Choroid plexus epithelial cell (primary cell): ENCODE results near the gene MTFP1.

Experiments
- DNase-seq: peaks from one replicate; pipeline ENCODE4 v3.0.0-alpha.2; 2010; ENCODE audit warnings: low read depth
- H3K4me3 ChIP-seq: 2 replicates; pipeline ENCODE4 v1.5.1; 2011; ENCODE audit warnings: low read depth, mild to moderate bottlenecking, control low read depth, low read length, moderate library complexity
- TF ChIP-seq, protein P1 (sequence below): conservative IDR thresholded peaks from 2 replicates; pipeline ENCODE4 v1.5.1; 2011; ENCODE audit warnings: low read depth, mild to moderate bottlenecking, control low read depth, inconsistent platforms, low read length, moderate library complexity

The MTFP1 gene

DNA sequence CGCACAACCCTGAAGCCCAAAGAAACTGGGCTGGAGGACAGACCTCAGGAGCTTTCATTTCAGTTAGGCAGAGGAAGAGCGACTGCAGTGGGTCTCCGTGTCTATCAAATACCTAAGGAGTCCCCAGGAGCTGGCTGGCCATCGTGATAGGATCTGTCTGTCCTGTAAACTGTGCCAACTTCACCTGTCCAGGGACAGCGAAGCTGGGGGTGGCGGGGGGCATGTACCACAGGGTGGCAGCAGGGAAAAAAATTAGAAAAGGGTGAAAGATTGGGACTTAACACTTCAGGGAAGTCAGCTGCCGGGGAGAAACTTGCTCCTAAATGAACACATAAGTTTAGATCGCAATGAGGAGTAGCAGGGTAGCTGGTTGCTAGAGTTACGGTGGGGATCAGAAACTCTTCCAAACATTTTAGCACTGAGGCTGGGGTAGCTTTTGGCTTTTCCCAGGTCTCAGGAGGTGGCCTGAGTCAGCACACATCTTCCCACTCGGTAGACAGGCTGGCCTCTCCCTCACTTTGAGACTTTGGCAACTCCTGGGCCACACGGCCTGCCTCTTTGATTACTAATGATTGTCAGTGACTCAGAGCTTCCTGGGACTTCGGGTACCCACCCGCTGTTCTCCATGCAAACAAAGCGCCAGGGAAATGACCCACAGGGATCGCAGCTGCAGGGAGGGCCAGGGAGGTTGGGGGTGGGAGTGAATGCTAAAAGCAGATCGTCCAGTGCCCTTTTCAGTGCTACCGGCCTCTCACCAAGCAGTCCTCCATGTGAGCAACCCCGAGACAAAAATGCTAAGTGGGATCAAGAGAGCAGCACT, 2.9 kb upstream of the MTFP1 start:
- peak; percentile 95 for DNase-seq
- TF ChIP-seq, protein P1, sequence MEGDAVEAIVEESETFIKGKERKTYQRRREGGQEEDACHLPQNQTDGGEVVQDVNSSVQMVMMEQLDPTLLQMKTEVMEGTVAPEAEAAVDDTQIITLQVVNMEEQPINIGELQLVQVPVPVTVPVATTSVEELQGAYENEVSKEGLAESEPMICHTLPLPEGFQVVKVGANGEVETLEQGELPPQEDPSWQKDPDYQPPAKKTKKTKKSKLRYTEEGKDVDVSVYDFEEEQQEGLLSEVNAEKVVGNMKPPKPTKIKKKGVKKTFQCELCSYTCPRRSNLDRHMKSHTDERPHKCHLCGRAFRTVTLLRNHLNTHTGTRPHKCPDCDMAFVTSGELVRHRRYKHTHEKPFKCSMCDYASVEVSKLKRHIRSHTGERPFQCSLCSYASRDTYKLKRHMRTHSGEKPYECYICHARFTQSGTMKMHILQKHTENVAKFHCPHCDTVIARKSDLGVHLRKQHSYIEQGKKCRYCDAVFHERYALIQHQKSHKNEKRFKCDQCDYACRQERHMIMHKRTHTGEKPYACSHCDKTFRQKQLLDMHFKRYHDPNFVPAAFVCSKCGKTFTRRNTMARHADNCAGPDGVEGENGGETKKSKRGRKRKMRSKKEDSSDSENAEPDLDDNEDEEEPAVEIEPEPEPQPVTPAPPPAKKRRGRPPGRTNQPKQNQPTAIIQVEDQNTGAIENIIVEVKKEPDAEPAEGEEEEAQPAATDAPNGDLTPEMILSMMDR, result no peak
- peak overlapping the region; percentile 70 for H3K4me3 ChIP-seq

DNA sequence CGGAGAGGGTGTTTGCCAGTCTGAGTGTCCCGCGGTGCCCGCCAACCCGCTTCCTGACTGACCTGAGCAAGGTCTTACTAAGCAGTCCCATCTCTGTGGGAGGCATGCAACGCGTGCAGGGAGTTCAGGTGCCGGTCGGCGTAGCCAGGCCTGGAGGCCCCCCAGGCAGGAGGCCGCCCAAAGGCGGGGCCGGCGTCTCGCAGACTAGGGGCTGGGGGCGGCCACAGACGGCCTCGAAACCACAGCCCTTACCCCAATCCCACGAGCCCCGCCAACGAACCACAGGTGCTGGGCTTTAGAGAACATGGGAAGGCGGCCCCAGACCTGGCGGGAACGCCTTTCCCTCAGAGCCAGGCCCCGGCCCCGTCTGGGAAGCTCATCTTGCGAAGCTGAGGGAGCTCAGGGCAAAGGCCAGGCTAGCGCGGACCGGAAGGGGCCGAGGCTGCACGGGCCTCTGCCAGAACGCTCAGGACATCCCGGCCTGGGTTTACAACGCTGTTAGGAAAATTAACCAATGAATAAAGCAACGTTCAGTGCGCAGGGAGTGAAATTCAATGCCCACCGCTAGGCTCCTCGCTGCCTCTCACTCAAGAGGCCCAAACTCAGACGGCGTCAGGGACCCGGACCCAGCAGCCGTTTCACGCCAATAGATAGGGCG, 2.1 kb upstream of the MTFP1 start:
- H3K4me3 ChIP-seq, result peak overlapping the region; percentile 70
- TF ChIP-seq, protein P1, result peak; percentile 17
- peak; percentile 84 for DNase-seq

DNA sequence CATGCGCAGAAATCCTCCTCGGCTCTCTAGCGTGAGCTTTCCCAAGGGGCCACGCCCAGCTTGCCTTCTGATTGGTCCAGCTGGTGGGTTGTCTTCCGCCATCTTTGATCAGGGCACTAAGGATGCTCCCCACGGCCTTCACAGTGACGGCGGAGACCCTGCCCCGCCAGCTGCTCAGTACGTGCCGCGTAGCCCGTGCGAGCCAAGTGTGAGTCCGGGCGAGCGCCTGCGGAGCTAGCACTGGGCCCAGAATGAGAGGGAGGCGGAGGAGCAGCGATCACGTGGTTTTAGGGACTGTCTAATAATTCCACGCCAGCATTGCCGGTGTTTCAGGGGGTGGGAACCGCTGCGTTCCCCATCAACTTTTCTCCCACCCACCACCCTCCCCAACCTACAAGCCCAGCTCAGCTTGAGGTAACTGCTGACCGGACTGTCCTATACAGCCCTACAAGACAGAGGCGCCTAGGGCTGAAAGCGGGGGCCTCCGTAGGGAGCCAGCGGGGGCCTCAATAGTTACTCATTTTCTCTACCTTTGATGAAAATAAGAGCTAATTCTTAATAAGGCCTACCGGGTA, 1.5 kb upstream of the MTFP1 start:
- peak; percentile 100 for DNase-seq
- TF ChIP-seq, protein P1, result no peak
- peak overlapping the region; percentile 70 for H3K4me3 ChIP-seq

DNA sequence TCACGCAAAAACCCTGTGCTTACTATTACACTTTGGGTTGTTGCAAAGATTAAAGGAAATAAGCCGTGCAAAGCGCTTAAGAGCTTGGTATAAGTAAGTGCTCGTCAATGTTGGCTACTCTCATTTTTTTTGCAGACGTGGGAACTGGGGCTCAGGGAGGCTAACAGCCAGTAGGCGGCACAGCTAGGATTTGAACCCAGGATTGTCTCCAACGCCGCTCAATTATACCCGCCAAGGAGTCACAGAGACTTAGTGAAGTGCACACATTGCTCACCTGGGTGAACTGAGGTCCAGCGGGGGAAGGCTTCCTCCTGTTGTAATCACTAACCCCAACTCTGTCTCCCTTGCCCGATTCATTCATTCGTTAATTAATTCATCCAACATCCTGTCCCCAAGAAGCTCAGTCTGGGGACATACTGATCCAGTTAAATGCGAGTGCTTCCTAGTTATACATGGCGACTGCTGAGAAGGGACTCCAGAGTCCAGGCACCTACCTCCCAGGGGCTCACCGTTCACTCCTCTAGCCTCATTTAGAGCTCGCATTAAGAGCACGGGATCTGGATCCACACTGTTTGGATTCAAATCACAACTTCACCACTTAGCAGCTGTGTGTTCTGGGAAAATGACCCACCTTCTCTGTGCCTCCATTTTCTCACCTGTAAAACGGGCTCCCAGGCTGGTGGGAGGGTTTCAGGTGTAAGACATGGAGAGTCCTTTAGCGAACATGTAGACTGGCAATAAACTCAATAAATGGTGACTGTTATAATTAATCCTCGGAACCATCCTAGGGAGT, 838 bp upstream of the MTFP1 start:
- peak overlapping the region; percentile 70 for H3K4me3 ChIP-seq
- TF ChIP-seq, protein P1, result peak; percentile 34
- no peak for DNase-seq

DNA sequence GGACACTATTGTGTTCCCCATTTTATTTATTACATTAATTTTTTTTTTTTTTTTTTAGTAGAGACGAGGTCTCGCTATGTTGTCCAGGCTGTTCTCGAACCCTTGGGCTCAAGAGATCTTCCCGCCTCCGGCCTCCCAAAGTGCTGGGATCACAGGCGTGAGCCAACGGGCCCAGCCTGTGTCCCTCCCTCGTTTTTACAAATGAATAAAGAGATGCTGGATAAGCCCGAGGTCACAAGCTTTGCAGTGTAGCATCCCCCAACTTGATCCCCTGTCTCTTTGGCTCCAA, 297 bp upstream of the MTFP1 start:
- TF ChIP-seq, protein P1, result no peak
- no peak for DNase-seq

DNA sequence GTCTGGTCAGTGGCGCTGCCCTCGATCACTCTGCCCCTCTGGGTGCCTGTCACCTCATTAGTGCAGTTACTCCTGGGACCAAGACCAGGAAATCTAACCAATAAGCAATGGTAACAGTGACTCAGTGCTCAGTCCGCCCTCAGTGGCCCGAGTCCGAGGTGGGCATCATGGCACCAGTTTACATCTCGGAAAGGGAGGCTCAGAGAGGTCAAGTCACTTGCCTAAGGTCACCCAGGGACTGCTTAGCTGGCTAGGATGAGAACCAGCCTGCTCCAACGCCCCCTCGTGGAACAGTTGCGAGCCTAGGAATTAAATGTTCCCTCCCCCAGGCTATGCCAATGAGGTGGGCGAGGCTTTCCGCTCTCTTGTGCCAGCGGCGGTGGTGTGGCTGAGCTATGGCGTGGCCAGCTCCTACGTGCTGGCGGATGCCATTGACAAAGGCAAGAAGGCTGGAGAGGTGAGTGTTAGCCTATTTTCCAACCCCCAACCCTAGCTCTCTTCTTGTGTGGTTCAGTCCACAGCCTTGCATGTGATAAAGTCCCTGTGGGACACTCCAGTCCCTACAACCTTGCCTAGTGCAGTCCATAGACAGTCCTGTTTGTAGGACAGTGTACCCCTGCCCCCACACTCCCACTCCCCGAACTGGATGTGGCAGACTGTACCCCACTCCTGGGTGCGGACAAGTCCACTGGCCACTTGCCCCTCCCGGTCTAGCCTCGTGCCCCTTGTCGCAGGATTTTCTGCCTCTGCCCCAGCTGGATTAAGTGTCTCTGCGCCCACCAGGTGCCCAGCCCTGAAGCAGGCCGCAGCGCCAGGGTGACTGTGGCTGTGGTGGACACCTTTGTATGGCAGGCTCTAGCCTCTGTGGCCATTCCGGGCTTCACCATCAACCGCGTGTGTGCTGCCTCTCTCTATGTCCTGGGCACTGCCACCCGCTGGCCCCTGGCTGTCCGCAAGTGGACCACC, 1.1 kb downstream of the MTFP1 start:
- TF ChIP-seq, protein P1, result peak; percentile 87
- peak overlapping the region; percentile 70 for H3K4me3 ChIP-seq
- peak; percentile 78 for DNase-seq

More for the DNA sequence above, 297 bp upstream of the MTFP1 start:
- H3K4me3 ChIP-seq, result peak overlapping the region; percentile 70
